ENCODE results near the gene CSTF3.
"Not testable (repeated sequence)": the region's sequence is repeated elsewhere in the genome, so short reads cannot be mapped to it uniquely, and the experiment has no call there.

CSTF3 gene

DNA sequence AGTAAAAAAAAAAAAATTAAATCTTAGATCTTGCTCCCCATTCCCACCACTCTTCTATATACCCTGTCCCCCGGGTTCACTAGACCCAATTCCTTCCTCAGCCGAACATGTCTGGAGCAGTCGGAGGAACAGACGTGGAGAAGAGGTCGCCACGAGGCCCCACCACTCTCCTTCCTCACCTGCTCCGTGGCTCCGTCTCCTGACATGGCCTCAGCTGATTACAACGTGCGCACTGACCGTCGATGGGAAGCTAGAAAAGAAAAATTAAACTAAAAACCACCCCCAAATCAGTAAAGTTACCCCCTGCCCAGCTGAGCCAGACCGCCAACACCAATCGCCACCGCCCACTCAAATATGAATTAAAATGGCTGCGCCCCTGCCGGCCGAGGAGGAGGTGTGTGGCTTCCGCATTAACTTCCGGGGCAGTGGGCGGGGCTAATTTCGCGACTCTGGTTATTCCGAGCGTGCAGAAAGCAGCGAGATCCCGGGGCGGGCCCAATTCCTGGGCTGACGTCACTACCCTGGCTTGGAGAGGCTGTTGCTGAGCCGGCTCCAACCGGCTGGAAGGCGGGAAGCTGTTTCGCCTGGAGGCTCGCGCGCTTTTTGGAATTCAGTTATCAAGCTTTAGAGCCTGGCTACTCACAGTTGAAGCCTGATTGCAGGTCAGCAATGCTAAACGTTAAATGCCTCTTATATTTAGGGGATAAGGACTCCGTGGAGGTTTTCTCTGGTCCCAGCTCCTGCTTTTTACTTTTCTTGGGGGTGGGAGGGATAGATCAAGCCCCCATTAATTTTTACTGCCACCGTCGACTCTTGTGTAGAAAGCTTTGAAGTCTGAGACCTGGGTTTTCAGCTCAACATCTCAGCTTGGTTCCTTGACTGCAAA lies at the start of gene CSTF3:
Gene CSTF3, minus strand, starts transcription at position 361 of the 886 bp plus-strand sequence. Its CDS starts 155 bp downstream, at position 206.
- peak; percentile 99 to 100 (median 100) for DNase-seq

DNA sequence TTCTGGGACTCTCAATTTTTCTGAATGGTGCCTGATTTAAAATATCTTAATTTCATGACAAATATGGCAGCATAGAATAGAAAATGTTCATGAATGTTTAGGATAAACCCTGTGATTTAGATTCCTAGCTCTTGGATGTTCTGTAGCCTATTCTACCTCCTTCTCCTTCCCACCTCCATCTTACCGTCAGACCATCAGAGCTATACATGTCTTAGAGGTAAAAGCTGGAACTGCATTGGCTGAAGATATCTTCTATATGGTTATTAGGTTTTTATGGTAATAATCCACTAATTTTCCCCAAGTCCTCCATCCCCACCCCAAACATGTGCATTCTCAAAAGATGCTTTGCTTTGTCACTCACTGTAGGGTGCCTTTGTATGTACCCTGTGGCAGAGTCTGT lies 46.9 kb upstream of the CSTF3 start:
- DNase-seq, result no peak

DNA sequence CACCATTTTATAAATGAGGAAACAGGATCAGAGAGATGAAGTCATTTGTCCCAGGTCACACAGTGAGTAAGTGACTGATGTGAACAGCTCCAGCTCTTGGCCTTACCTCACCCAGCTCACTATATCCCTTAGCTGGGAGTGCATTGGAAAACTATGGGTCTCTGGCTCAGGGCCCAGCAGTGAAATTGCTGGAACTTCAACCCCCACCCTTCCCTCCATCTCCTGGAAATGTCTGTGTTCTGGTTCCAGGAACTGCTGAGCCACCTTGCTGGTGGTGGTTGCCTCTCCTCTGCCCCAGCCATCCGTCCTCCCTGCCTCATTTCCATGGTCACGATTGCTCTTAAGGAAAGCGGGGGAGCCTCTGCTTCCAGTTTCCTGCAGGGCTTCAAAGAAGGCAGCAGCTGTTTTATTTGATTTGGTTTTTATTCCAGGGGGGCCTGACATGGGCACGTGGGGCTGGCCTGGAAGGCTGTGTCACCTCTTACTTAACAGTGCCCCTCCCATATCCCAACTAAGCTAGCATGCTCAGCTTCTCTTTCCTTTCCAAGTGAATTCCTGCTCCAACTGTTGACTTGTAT lies 46.2 kb upstream of the CSTF3 start:
- DNase-seq, result no peak

DNA sequence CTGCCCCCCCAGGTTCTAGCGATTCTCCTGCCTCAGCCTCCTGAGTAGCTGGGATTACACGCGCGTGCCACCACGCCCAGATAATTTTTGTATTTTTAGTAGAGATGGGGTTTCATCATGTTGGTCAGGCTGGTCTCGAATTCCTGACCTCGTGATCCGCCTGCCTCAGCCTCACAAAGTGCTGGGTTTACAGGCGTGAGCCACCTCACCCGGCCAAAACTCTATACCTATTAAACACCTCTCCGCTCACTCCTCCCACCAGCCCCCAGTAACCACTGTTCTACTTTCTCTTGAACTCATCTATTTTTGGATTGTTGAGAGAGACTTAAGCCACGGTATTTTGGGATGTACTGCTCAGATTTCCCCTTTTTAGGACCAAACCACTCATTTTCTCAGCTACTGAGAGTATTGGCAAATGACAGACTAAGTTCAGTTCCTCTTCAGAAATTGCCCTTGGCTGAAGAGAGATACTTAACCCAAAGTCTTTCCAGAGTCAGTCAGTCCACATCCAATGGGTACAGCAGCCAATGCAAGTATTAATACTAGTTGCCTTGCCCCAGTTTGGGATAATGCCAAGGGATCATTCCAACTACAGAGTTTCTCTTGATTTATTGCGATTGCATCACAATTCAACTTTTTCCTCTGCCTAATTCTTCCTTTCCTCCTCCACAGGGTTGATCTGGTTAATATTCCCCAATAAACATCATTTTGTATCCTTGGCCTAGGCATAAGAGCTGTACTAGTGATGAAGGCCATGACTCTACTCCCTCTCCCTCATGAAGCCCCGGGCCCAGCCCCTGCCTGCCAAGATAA lies 36.8 kb upstream of the CSTF3 start:
- no peak for DNase-seq

DNA sequence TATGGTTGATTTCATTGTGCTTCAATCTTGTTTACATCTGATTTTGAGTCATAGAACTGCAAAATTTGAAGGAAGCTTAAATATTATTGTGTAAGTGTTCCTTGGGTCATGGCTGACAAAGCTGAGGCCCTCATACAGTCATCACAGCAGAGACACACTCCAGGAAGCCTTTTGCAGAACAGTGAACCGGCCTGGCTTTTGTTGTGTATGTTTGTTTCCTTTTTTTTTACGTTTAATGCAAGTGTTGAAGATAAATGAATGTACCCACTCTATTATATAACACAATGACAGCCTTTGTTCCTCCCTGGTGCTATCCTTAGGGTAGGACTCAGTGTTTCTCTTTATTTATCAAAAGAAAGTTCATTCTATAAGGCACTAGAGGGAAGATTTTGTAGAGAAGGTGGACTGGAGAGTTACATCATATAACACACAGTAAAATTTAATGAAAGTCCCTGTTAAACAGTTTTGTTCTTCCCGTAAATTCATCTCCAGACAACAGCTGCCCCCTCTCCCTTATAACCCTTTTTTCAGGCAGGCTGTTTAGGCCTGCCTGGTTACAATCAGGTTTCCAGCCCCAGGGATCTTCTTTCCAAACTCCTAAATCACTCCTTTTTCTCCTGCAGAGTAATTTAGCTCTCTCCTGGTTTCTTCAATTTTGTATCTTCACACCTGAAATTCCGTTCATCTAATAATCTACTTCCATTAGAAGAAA lies 34.3 kb upstream of the CSTF3 start:
- DNase-seq, result peak in 2 of 3 experiments; percentile 23 to 67

DNA sequence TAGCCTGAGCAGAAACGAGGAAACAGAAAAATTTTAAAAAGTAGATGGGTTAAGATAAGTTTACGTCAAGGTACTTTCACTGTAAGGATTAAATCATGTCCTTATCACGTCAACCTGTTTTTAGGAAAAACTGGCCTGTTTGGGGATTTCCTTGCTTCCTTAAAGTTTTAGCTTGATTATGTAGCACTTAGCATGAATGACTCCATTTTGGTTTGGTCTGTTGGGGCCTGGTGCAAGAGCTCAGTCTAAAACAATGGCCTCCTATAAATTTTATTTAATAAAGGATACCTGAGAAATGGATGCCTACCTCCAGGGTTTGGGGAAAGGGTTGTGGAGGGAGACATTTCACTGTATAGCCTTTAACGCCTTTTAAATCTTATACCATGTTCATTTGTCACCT lies 33.2 kb upstream of the CSTF3 start:
- no peak for DNase-seq

DNA sequence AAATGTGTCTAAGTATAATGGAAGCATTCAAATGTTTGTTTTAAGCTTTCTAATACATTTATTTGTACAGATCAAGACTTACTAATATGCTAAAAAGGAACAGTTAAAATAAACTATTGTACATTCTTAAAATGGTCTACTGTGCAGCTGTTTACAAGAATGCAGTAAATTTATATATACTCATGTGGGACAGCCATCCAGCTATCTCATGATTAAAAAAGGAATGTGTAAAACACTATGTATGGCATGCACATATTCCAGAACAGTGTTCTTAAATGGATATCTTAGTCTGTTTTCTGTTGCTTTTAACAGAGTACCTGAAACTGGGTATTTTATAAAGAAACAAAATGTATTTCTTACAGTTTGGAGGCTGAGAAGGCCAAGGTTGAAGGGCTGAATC lies 30.2 kb upstream of the CSTF3 start:
- no peak for DNase-seq

DNA sequence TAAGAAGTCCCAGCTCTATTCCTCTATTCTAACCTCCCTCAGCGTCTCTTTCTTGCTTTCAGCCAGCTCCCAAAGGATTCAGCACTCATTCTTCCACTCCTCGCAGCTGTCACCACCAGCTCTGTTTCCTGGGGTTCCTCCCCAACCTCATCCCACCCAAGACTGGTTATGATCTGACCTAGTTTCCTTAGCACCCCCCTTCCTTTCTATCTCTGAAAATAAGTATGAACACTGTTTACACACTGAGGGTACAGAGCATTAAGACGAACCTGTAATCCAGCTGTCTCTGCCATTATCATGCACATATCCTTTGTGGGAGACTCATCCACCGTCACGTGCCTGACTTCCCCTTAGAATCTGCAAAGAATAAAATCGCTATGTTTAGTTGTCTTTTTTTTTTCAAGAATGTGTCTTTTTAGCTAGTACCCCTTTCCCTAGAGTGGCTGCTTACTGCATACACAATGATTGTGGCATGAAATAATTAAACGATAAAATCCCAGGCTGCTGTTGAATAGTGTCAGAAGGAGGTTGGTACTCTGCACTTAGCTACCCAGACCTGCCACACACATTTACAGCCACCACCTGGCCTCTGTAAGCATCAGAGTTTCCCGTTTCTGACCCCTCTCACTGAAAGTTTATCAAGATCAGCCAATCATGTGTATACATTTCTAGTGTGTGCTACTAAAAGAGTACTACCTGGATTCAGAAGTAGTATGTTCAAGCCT lies 26.9 kb upstream of the CSTF3 start:
- no peak for DNase-seq

DNA sequence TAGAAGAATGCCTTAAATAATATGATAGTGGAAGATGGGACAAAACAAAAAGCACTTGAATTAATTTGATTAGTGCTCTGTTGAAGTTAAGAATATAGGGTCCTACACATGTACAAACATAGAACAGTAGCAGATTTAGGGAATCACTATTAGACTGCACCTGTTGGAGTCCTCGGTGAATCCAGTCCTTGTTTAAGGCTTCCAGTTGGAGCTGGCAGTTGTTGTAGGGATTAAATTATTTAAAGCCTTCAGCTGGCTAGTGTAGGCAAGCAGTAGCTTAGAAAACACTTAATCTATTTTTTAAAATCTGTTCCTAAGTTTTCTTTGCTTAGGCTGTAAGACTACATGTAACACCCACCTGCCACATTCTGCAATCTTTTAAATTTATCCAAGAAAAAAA lies 24.5 kb upstream of the CSTF3 start:
- DNase-seq, result no peak

DNA sequence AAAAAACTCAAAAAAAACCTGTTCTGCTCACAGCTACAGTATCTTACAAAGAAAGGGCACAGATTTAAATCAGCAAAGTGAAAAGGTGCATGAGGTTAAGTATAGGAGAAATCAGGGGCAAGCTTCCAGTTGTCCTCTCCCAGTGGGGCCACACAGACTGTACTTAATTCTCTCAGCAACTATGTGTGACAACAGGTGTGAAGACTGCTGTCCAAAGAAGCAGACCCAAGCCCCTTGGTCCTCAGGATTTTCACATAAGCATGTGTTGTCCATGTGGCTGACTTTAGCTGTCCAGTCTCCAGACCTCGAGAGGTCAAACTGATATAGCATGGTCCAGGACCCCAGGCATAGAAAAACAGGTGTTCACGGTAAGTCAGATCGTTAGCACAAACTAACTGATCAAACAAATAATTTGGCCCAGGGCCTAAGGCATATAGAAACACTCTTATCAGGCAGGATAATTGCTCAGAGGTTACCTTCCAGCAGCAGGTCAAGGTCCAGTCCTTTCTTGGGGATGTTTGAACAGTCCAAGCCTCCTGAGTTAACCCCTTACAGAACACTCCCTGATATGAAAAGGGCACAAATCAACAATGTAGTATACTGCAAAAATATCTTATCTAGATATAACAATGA lies 21.1 kb upstream of the CSTF3 start:
- peak in 1 of 3 experiments; percentile 20 for DNase-seq

DNA sequence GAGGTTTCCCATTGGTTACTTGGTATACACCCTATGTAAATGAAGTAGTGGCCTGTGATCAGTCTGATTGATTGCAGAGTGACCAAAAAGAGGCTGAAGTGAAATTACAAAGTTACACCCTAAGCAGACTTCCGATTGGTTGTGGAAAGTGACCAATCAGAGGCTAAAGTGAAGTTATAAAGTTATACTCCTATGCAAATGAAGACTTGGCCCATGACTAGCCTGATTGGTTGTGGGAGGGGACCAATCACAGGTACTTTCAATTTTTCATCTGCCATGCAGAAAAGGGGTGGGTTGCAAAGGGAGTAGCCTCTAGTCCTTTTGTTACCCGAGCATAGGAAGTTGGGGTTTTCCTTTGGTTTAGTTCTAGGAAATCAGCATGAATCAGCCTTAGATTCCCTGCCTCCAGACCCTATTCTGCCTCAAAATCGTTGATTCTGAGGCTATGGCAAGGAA lies 18.1 kb upstream of the CSTF3 start:
- no peak for DNase-seq

DNA sequence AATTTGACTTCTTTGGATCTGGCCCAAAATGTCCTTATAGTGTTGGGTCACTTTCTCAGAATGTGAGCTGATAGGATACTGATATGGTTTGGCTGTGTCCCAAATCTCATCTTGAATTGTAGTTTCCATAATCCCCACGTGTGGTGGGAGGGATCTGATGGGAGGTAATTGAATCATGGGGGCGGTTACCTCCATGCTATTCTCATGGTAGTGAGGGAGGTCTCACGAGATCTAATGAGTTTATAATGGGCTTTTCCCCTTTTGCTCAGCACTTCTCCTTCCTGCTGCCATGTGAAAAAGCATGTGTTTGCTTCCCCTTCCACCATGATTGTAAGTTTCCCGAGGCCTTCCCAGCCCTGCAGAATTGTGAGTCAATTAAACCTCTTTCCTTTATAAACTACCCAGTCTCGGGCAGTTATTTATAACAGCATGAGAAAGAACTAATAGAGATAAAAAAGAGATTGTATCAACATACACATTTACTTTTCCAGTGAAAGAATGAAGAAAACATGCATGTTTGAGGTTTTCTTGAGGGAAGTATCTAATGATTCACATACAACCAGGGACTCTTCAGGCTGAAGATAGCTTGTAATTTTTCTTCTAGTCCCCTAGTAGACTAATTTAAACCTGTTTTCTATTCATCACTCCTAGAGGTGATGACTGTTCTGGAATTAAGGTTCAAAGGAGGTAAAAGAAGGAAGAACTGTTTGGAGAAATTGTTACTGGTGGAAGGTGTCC lies 17.3 kb upstream of the CSTF3 start:
- no peak for DNase-seq

DNA sequence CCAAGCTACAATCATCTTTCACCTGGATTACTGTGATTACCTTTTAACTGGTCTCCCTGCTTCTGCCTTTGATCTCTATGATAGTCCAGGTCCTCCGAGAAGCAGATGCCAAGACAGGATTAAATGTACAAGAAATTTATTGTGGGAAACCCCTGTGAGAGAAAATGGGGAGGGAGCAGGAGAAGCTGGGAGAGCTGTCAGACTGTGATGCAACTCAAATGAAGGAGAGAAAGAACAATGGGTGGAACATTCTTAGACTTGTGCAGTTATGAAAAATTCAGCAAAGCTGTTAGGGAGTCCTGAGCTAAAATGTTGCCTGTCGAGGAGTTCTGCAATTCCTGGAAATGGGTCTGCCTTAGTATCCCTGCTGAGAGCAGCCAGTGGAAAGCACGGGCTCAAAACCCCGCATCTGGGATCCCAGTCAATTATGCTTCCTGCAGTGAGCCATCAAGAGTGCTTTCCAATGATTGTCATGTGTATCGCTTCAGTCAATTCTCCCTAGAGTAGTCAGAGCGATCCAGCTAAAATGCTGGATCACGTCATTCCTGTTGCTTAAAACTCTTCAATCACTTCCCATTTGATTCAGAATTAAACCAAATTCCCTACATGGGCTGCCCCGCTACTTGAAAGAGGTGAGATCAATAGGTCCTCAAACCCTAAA lies 16.5 kb upstream of the CSTF3 start:
- no peak for DNase-seq

DNA sequence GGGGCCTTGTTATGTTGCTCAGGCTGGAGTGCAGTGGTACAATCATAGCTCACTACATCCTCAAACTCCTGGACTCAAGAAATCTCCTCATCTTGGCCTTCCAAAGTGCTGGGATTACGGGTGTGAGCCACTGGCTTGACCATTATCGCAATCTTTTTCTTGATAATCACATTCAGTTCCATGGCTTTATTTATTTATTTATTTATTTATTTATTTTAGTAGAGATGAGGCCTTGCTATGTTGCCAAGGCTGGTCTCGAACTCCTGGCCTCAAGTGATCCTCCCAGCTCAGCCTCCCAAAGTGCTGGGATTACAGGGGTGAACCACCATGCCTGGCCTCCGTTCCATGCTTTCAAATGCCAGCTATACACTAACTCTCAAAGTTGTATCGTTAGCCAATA lies 15.5 kb upstream of the CSTF3 start:
- not testable (repeated sequence) for DNase-seq

DNA sequence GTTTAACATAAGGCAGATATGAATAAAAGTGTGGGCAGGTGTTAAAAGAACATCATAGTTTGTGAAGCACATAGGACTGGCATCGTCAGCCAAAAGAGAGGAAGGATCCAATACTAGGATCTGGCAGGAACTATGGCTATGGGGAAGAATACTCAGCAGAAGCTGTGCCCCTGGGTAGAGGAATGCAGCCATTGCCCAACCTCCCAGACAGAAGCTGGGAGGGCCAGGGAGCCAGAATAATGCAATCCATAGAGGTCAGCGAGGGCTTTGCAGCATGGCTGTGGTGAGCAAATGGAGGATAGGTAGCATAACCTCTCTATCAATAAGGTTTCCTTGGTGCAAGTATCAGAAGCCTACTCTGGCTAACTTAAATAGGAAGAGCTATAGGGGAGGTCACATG lies 11.7 kb upstream of the CSTF3 start:
- no peak for DNase-seq

DNA sequence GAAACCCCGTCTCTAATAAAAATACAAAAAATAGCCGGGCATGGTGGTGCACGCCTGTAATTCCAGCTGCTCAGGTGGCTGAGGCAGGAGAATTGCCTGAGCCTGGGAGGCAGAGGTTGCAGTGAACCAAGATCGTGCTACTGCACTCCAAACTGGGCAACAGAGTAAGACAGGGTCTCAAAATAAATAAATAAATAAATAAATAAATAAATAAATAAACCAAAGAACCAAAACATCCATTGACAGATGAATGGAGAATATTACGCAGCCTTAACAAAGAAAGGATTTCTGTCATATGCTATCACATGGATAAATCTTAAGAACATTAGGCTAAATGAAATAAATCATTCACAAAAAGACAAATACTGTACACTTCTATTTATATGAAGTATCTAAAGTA lies 11.1 kb upstream of the CSTF3 start:
- DNase-seq, result no peak

DNA sequence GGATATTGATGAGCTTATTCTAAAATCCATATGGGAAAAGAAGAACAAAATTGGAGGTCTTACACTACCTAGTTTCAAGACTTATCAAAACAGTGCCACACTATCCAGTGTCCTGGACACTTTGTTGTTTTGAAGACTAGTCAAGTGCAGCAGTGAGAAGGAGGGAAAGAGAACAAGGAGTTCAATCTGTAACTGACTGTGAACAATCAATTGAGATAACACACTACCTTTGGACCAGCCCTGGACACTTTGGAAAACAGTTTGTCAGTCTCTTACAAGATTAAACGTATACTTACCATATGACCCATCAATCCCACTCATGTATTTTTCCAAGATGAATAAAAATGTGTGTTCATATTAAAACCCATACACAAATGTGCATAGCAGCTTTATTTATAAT lies 10.0 kb upstream of the CSTF3 start:
- DNase-seq, result no peak

DNA sequence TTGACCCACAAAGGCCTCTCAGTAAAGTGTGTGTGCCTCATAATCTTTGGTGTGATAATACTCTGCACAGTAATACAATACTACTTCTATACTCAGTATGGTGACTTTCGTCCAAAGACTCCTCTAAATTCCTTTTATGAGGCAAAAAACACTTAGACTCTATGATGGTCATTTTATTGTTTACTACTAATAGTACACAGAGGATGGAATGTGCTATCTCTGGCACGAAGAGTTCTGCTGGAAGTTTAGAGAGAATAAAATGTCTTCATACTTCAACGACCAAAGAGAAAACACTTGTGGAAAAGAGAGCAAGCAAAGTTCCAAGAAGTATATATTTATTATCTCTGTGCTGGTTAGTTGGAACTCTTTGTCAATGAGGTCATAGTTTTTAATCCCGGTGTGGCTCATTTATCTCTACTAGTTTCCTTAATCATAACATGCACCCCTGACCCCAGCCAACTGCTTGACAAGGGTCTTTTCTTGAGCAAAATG lies 7.5 kb upstream of the CSTF3 start:
- DNase-seq, result no peak

DNA sequence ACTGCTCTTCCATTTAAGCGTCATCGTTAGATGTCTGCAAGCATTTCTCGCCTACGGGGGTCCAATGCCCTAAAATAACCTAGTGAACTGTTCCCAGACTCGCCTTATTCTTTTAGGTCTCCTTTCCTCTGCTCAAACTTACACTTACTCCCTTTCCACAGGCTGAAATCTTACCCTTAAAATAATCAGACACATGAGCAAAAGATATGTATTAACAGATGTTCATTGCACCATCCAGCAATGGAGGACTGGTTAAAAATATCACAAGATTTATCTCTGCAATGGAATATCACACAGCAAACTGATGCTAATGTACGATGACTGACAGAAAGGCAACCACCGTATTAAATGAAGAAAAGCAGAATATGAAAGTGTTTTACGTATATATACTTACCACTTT lies 1.6 kb upstream of the CSTF3 start:
- no peak for DNase-seq

DNA sequence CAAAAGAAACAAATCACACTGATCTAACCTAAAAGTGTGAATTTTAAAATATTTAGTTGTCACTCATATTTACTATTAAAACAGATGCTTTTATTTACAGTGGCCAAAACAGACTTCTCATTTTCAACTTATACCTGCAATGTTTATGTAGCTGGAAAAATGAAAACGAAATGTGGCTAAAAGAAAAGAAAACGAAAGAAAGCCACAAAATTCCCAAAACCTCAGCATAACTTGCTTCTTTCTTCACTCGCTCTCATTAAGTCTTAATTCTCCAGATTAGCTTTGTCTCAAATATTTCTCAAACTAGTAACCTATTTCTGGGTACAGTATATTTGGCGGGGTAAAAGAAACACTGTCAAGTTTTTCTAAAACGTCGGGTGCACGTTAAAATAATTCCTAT lies 693 bp downstream of the CSTF3 start:
- DNase-seq, result no peak
